Heart right ventricle (tissue), 16 donors: ENCODE data around the gene WWP2. TPM values are rescaled to one million over a fixed set of nuclear protein-coding genes. Genes with fewer than 3 reads are reported as not detected.
A peak's percentile ranks its signal among the peaks of the same experiment; 100 is the strongest.

Source experiments
- ATAC-seq, 8 donors: fragments of 200-7000 bp; cut with Tn5 transposase; one replicate each; pipeline ENCODE4 v1.9.1; 2020; ENCODE audit warnings: mild to moderate bottlenecking in 8 of 8, moderate library complexity in 8 of 8, moderate number of reproducible peaks in 1 of 8
- DNase-seq, 2 donors: peaks; one replicate each; pipeline ENCODE4 v3.0.0-alpha.2; 2020
- H3K27ac ChIP-seq, 10 donors: fragments of 200-600 bp; sonication (generic) in 2 of 10; one replicate each; pipeline versions ENCODE4 v1.5.0 to v1.8.0; 2020 to 2022; ENCODE audit warnings: mild to moderate bottlenecking in 3 of 10
- H3K27me3 ChIP-seq, 7 donors: fragments of 200-600 bp; one replicate each; pipeline ENCODE4 v1.8.0; 2021 to 2022; ENCODE audit warnings: mild to moderate bottlenecking in 2 of 7
- H3K36me3 ChIP-seq, 9 donors: fragments of 200-600 bp; sonication (generic) in 1 of 9; one replicate each; pipeline versions ENCODE4 v1.5.0 to v1.8.0; 2020 to 2022; ENCODE audit warnings: mild to moderate bottlenecking in 2 of 9
- H3K4me1 ChIP-seq, 9 donors: fragments of 200-600 bp; sonication (generic) in 1 of 9; one replicate each; pipeline versions ENCODE4 v1.5.0 to v1.8.0; 2020 to 2022; ENCODE audit warnings: mild to moderate bottlenecking in 4 of 9
- H3K4me3 ChIP-seq, 10 donors: fragments of 200-600 bp; sonication (generic) in 2 of 10; one replicate each; pipeline versions ENCODE4 v1.5.0 to v1.8.0; 2020 to 2022; ENCODE audit warnings: mild to moderate bottlenecking in 7 of 10, moderate library complexity in 2 of 10
- H3K9me3 ChIP-seq, 11 donors: fragments of 200-600 bp in 10 of 11; sonication (generic) in 2 of 11; one replicate each; pipeline versions ENCODE4 v1.5.0 to v1.8.0; 2013 to 2022; ENCODE audit warnings: mild to moderate bottlenecking in 2 of 11, control low read depth in 1 of 11, moderate library complexity in 1 of 11
- WGBS, 2 donors: extraction: QIAGEN DNeasy Blood & Tissue Kit; methylation state at CpG; one replicate each; pipeline ENCODE4 v1.1.7; 2013; ENCODE audit warnings: inconsistent platforms in 1 of 2; 5-methylcytosine and 5-hydroxymethylcytosine counted together
- intact Hi-C, 10 donors: fragments of 100-400 bp; cut with DNase I; formaldehyde crosslinking; loops; one replicate each; pipeline versions ENCODE4 v1.11.1 to v1.14.2; 2022
- polyA plus RNA-seq, 2 donors: library from polyadenylated mRNA; stranded (reverse); fragments of 200-250 nt; gene quantifications; one replicate each; pipeline ENCODE4 v1.2.3, GENCODE V29; 2013
- total RNA-seq, 10 donors: library from RNA; stranded (reverse); fragmentation: NEBNext Ultra II Directional in 3 of 10; extraction: Animal tissue kit (Norgen Biotek cat#: 25700) in 3 of 10; gene quantifications; one replicate each; pipeline versions ENCODE4 v1.2.1 to v1.2.4, GENCODE V29; 2021 to 2023
- TF ChIP-seq, protein P1 (sequence below), 9 donors: fragments of 200-600 bp; sonication (generic) in 2 of 9; IDR thresholded peaks; one replicate each; pipeline versions ENCODE4 v1.5.0 to v1.8.0; 2021 to 2022; ENCODE audit warnings: antibody characterized with exemption in 9 of 9, mild to moderate bottlenecking in 5 of 9, moderate library complexity in 1 of 9
- donor health status: Arrhythmogenic right ventricular cardiomyopathy.
- donor health status: ischemic (EF 13 %, LVEDD 7.1; RV severe dilation, severe dysfunction).
- donor health status: healthy with polysubstance abuse.
- donor health status: DM: no; HTN: yes; CAD: no.
- donor health status: DM: no; HTN: no; CAD: no.
- donor health status: ischemic (EF 25% LVEDD 6.9; RV normal size, moderate dysfunction).
- donor health status: ischemic (EF 25% LVEDD 5.7; RV mildly dilated, moderate dysfunction).
- donor health status: healthy.
- donor health status: DM: yes; HTN: yes; CAD: no.
- donor health status: Ischemic cardiomyopathy.
- donor health status: ischemic (EF 35%, LVEDD 5.7; RV mildly dilated, moderate dysfunction).
- donor health status: nonischemic (EF 11% LVEDD 7.7; RV severe dilation, severe dysfunction).
- donor health status: DM: yes; HTN: yes; CAD: no.
- donor health status: PGD.
- donor health status: ischemic (EF 29% LVEDD 5.4; RV normal size, mild dysfunction).
- donor health status: nonischemic (EF 23%, LVEDD 6.1; RV moderate dilation, normal function).

WWP2 gene
- total and polyA plus RNA-seq, 12 donors = 9.0 to 31.1 (median 20.7) TPM

DNA sequence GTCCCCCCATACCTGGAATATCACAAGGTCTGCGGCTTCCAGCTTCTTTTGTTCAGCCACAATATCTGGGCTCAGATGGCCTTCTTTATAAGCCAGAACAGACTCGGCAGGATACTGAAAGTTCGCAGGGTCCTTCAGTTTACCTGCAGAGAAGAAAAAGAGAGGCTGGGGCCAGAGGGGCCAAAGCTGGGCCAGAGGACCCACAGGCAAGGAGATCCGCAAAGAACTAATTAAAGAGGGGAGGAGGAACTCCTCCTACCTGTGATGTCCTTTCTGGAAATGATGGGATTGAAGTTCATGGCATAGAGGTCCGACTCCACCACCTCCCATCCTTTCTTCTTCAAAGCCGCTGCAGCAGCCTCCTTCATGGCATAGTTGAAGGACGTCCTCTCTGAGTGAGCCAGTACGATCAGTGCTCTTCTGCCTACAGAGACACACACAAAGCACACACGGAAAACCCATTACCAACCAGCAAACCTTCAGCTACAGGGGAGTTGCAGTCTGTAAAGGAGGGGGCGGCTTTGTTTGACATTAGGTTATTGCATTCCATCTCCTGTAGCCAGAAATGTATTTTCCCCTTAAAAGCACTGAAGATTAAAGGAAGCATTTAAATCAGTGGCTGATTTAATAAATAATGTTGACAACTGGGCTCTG is 43.9 kb upstream of the WWP2 start:
- H3K4me3 ChIP-seq = no peak overlapping the region
- H3K9me3 ChIP-seq = no peaks in the 10 kb centered on the region
- H3K27me3 ChIP-seq = no peaks in the 10 kb centered on the region
- H3K27ac ChIP-seq = no peak overlapping the region
- intact Hi-C loops = no loop called here
- WGBS, 2 donors = 85% methylated on average over 10 of the region's 10 CpGs
- ATAC-seq = no peak
- TF ChIP-seq, protein P1, sequence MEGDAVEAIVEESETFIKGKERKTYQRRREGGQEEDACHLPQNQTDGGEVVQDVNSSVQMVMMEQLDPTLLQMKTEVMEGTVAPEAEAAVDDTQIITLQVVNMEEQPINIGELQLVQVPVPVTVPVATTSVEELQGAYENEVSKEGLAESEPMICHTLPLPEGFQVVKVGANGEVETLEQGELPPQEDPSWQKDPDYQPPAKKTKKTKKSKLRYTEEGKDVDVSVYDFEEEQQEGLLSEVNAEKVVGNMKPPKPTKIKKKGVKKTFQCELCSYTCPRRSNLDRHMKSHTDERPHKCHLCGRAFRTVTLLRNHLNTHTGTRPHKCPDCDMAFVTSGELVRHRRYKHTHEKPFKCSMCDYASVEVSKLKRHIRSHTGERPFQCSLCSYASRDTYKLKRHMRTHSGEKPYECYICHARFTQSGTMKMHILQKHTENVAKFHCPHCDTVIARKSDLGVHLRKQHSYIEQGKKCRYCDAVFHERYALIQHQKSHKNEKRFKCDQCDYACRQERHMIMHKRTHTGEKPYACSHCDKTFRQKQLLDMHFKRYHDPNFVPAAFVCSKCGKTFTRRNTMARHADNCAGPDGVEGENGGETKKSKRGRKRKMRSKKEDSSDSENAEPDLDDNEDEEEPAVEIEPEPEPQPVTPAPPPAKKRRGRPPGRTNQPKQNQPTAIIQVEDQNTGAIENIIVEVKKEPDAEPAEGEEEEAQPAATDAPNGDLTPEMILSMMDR (IDR thresholded peaks at IDR 0.05) = no peak
- DNase-seq = no peak
- H3K36me3 ChIP-seq = peaks cover 0 to 52% (median 20%) of the 10 kb centered on the region in 9 donors
- no peaks in the 10 kb centered on the region for H3K4me1 ChIP-seq

DNA sequence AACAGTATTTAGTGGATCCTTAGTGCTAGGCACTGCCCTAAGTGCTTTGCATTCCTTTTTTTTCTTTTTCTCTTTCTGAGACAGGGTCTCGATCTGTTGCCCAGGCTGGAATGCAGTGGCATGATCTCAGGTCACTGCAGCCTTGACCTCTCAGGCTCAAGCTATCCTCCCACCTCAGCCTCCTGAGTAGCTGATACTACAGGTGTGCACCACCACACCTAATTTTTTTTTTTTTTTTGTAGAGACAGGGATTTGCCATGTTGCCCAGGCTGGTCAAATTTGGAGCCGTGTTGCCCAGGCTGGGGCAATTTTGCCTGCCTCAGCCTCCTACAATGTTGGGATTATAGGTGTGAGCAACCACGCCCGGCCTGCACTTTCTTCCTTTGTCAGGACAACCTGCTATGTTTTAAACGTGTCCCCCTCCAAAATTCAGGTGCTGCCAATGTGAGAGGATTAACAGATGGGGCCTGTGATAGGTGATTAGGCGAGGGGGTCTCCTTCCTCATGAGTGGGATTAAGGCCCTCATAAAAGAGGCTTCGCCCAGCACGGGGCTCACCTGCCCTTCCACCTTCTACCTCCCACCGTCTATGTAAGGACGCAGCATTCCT is 41.2 kb upstream of the WWP2 start:
- 93 to 95% methylated on average over 10 of the region's 10 CpGs for WGBS, 2 donors
- ATAC-seq = no peak

DNA sequence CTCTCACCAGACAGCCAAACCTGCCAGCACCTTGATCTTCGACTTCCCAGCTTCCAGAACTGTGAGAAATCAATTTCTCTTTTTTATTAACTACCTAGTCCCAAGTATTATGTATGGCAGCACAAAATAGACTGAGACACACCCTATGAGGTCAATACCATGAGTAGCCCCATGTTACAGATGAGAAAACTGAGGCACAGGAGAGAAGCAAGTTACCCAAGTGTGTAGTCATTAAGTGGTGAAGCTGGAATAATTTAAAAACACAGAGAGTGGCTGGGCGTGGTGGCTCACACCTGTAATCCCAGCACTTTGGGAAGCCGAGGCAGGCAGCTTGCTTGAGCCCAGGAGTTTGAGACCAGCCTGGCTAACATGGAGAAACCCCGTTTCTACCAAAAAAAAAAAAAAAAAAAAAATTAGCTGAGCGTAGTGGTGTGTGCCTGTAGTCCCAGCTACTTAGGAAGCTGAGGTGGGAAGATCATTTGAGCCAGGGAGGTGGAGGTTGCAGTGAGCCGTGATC is 40.6 kb upstream of the WWP2 start:
- no peak for DNase-seq
- 96 to 97% methylated on average over 6 of the region's 6 CpGs for WGBS, 2 donors
- no peak for ATAC-seq

More for the DNA sequence above, 41.2 kb upstream of the WWP2 start:
- intact Hi-C loops = no loop called here
- H3K36me3 ChIP-seq = peaks cover 0 to 26% (median 9%) of the 10 kb centered on the region in 9 donors
- H3K27me3 ChIP-seq = no peaks in the 10 kb centered on the region
- H3K4me3 ChIP-seq = no peak overlapping the region
- DNase-seq = no peak
- TF ChIP-seq, protein P1 (IDR thresholded peaks at IDR 0.05) = no peak
- peaks cover 0 to 16% (median 8%) of the 10 kb centered on the region in 9 donors for H3K4me1 ChIP-seq
- H3K9me3 ChIP-seq = no peaks in the 10 kb centered on the region
- no peak overlapping the region for H3K27ac ChIP-seq

GRCh38 chr16:69724414-69724873 is 37.7 kb upstream of the WWP2 start:
- no peaks in the 10 kb centered on the region for H3K27me3 ChIP-seq
- no peaks in the 10 kb centered on the region for H3K9me3 ChIP-seq
- no peak for DNase-seq
- 97 to 98% methylated on average over 2 of the region's 2 CpGs for WGBS, 2 donors
- peaks cover 5 to 42% (median 27%) of the 10 kb centered on the region in 9 donors for H3K4me1 ChIP-seq
- no peaks in the 10 kb centered on the region for H3K36me3 ChIP-seq
- intact Hi-C loops = no loop called here
- TF ChIP-seq, protein P1 (IDR thresholded peaks at IDR 0.05) = no peak
- peak overlapping the region in 7 of 10 donors; percentile 25 to 86 (median 81) for H3K27ac ChIP-seq
- H3K4me3 ChIP-seq = peak overlapping the region in 1 of 10 donors; percentile 58
- ATAC-seq = no peak

More for the DNA sequence above, 40.6 kb upstream of the WWP2 start:
- Histone ChIP-seq H3K36me3 (peaks cover 0 to 21% (median 9%) of the 10 kb centered on the region in 9 donors), H3K9me3 (no peaks in the 10 kb centered on the region), H3K27me3 (no peaks in the 10 kb centered on the region), H3K4me3 (no peak overlapping the region), H3K4me1 (peaks cover 0 to 21% (median 12%) of the 10 kb centered on the region in 9 donors), H3K27ac (no peak overlapping the region)
- TF ChIP-seq, protein P1 (IDR thresholded peaks at IDR 0.05) = no peak
- intact Hi-C loops = no loop called here
